Raji (cell line): ENCODE measurements around the gene USP34.

ENCODE experiments used
- POLR2A ChIP-seq: IDR thresholded peaks from 2 replicates; pipeline ENCODE4 v1.6.1; 2011; ENCODE audit warnings: low read depth, low read length, control low read depth; ENCODE audit not compliant: insufficient read depth

The USP34 gene

DNA sequence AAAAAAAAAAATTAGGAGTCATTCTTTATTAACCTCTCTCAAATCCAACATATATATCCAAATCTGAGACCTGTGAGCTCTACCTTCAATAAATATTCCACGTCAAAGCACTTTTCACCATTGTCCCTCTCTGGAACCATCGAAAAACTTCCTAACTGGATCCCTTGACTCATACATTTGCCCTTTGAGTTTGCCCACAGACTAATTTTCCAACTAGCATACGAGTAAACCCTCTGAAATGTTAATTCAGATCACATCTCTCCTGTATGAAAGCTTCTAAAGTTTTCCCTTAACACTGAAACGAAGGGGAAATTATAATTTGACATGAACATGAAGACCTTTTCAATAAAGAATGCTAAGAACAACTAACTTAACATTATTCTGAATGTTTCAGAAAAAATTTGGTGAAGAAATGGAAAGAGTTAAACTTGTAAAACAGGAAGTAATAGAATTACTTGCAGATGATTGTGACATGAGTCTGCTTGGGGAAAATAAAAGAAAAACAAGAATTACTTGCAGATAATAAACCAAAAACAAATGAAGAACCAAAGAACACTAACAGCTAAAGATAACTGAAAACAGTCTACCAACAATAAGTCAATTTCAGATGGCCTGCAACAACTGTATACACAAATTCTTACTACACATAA is 198.3 kb downstream of the USP34 start:
- no peak for TF ChIP-seq POLR2A

DNA sequence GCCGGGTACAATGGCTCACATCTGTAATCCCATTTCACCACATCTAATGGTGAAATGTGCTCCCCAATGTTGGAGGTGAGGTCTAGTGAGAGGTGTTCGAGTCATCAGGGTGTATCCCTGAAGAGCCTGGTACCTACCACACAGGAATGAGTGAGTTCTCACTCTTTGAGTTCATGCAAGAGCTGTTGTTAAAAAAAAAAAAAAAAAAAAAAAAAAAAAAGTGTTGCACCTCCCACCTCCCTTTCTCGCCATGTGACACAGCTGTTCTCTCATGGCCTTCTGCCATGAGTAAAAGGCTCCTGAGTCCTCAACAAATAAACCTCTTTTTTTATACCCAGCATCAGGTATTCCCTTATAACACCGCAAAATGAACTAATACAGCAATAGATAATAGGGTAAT is 202.6 kb downstream of the USP34 start:
- no peak for TF ChIP-seq POLR2A

DNA sequence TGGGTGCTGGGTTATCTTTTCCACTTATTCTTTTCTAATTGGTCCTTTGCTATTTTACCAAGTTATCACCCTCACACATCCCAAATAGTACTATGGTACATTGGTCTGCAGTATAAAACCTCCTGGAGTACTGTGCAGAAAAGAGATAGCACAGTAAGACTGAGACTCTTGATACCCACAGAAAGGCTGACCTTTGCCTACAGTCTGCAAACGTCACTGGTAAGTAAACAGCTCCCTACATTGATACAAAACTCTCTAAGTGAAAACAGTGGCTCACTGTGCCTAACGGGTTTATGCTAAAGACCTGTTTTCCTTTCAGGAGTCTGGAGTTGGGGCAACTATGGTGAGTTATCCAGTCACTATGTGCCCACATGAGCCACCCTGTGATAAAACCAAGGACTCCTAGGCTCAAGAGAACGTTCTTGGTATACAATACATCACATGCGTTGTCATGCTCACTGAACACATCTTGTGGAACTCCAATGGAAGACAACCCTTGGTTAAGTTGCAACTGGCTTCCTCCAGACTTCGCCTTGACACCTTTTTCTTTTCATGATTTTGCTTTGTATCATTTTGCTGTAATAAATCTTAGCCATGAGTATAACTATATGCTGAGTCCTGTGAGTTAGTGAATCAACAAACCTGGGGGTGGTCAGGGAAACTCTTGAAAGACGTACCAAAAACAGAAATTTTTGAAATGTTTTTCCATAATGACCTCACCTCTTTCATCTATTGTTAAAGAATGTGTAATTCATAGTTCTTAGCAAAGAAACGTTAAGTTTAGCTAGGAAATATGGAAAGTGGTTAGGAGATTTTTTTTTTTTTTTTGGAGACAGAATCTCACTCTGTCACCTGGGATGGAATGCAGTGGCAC is 204.0 kb downstream of the USP34 start:
- no peak for TF ChIP-seq POLR2A

DNA sequence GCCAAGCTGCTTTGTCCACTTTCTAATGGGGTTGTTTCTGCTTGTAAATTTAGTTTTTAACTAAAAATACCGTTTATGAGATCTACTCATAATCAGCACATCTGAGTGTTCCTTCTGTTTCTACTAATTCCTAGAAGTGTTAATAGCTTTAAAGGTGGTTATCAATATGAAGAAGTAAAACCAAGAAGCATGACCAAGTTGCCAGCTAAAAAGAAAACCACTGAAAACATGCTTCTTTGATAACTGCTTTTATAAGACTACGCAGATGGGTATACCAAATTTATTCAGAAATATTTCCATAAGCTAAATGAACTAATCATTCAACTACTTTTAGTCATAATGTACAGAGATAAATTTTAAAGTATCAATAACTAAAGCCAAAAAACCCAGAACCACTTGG is 207.1 kb downstream of the USP34 start:
- TF ChIP-seq POLR2A = no peak

DNA sequence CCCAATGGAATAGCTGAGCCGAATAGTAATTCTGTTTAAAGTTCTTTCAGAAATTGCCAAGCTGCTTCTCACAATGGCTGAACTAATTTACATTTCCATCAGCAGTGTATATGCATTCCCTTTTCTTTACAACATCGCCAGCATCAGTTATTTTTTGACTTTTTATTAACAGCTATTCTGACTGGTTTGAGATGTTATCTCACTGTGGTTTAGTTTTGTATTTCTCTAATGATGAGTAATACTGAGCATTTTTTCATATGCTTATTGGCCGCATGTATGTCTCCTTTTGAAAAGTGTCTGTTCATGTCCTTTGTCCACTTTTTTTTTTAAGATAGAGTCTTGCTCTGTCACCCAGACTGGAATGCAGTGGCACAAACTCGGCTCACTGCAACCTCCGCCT is 208.2 kb downstream of the USP34 start:
- TF ChIP-seq POLR2A = no peak

DNA sequence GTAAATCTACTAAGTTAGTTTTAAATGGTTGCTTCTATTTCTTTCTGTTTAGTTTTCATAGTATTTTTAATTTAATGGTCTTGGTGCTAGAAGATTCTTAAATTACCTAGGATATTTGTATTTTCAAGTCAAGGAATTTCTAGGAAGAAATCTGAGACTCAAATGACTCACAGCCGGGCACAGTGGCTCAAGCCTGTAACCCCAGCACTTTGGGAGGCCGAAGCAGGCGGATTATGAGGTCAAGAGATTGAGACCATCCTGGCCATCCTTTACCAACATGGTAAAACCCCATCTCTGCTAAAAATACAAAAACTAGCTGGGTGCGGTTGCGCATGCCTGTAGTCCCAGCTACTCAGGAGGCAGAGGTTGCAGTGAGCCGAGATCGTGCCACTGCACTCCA is 213.4 kb downstream of the USP34 start:
- no peak for TF ChIP-seq POLR2A

DNA sequence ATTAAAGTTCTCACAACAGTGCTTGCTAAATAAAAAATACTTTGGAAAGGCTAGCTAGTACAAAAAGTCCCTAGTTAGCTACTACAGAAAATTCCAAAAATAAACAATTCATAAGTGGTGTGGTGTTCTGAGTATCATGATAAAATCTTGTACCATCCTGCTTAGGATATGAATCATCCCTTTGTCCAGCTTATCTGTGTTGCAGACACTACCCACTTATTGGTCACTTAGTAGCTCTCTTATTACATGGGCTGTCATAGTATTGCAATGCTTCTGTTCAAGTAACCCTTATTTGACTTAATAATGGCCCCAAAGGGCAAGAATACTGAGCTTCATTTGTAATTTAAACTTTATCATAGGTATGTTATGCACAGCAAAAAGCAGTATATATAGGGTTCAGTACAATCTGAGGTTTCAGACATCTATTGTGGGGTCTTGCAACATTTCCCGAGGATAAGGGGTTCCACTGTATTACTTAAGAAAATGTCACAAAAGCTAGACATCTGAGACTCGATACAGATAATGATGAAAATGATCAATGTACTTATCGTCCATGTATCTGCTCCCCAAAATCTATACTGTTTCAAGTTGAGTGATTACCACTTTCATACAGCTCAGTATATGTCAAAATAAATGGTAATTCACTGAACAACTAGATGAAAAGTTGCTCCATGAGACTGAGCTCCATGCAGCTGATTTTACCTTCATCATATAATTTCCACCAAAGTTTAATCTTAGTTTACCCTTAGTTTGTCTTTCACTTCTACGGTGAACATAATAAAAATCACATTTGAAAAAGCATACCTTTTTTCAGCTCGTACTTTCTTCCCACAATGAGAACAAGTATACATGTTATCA is 215.1 kb downstream of the USP34 start:
- TF ChIP-seq POLR2A = no peak

DNA sequence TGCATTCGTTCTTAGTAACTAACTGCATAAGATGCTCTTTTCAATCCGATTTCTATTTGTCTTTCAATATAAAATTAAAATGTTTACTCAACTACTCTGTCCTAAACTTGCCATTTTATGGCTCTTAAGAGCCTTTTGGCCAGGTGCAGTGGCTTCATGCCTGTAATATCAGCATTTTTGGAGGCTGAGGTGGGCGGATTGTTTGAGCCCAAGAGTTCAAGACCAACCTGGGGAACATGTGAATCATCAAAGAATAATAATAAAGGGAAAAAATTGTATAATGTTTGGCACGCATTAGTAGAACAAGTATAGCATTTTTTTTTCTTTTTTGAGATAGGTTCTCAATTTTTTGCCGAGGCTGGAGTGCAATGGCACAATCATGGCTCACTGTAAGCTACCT is 216.4 kb downstream of the USP34 start:
- TF ChIP-seq POLR2A = no peak

DNA sequence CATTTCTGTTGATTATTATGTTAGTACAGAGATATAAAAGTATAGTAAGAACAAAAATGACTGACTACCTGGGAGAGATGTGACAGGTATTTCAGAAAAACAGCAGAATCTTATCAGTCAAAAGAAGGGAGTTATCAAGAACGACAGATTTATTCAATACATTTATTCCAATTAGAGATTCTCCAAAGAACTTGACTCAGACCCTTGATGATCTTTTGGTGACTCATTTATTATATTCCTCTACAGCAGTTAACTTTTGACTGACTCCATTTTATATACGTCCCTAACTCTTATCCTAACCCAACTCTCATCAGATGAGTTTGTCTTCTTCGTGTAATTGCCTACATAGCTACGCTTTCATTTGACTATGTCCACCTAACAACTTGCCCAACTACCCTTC is 217.8 kb downstream of the USP34 start:
- TF ChIP-seq POLR2A = no peak

DNA sequence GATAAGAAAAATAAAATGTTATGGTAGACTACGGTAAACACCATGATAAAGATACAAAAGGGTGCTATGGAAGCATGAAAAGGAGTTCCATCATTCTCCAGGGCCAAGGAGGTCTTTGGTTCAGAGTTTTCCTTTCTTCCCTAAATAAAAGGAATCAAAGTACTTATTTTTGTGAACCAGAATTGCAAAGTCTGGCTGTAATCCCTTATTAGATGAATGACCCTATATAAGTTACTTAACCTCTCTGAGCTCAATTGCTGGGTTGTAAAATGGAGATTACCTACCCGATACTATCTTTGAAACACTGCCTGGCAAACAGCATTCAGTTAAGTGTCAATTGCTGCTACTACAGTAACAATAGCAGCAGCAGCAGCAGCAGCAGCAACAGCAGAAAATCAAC is 218.9 kb downstream of the USP34 start:
- TF ChIP-seq POLR2A = no peak

DNA sequence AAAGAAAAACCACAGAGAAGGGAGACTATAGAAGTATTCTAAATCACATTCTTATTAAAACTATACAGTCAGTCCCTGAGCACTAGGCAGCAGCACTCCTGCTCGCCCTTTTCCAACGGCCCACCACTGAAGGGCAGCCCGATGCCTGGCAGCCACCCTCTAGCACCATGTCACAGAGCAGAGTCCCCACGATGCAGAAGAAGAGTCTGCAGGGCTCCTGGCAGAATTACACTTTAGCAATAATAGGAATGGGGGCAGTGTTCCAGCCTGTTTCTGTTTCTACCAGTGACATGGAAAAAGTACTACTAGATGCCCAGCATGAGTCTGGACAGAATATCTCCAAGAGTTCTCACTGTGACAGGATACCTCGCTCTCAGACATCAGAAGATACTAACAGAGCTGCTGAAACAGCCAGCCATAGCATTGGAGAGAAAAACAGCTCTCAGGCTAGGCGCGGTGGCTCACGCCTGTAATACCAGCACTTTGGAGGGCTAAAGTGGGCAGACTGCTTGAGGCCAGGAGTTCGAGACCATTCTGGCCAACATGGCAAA is 221.3 kb downstream of the USP34 start:
- no peak for TF ChIP-seq POLR2A

DNA sequence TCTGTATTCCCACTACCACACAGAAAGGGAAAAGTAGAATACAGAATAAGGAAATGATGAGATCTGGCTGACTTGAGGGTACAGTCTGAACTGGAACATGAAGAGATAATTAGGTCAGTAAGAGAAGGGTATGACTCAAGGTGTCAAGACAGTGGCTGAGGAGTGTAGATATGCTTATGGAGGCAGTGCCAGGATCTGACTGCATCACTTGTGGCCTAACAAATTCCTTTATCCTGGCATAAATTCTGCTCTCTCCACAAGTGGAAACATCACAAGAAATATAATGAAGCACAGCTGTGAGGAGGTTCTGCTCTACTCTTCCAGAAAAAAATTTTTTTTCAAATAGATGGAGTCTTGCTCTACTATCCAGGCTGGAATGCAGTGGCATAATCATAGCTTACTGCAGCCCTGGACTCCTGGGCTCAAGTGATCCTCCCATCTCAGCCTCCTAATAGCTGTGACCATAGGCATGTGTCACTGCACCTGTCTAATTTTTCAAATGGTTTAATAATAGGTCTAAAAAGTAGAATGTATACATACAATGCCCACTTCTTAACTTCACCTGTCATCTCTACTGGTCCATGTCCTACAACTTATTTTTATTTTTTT is 223.6 kb downstream of the USP34 start:
- TF ChIP-seq POLR2A = no peak

DNA sequence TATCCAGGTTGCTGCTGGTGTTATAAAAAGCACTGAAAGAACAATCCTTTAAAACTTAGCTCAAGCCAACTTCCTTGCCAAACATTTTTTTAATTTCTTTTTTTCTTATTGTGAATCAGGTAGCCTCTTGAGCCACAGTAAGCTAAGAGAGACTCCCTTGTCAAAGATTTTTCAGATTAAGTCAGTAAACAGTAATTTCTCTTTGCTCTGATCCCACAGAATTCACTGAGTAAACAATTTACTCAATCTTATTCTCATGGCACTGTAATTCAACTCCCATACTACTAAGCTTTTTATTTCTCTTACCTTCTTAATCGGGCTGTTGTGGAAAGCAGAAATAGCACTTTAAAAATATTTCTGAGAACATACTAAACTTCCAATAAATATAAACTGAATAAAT is 226.2 kb downstream of the USP34 start:
- no peak for TF ChIP-seq POLR2A

DNA sequence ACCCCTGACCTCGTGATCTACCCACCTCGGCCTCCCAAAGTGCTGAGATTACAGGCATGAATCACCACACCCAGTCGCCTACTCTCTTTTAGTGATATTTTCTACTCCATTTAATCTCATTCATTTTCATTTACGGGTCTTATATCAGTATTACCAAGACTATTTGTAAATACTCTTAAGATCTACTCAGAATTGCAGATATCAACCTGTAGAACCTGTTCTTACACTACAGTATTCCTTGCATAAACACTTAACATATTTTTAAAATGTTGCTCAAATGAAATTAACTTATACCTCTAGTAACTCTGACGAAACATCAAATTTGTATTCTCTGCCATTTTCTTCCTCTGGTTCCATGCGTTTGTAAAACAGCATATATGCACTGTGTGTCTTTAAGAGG is 229.6 kb downstream of the USP34 start:
- no peak for TF ChIP-seq POLR2A
